ENCODE results near the gene CNGA3.

GRCh38 chr2:98433363-98433964 is 87.2 kb downstream of the CNGA3 start:
- TF ChIP-seq POLR2AphosphoS5 (IDR thresholded peaks at IDR 0.05; ENCODE audit: insufficient read depth, low read depth, low read length) = no peak
- no peak for TF ChIP-seq POLR2A (IDR thresholded peaks at IDR 0.05; ENCODE audit: low read depth, low read length)
- TF ChIP-seq CTCF (IDR thresholded peaks at IDR 0.05; ENCODE audit: extremely low read depth in 1 of 2, insufficient read depth in 1 of 2, low read depth in 1 of 2, low read length in 2 of 2) = no peak
- TF ChIP-seq MAX (IDR thresholded peaks at IDR 0.05; ENCODE audit: insufficient read depth, insufficient read length) = no peak
- no peak for TF ChIP-seq FOS (IDR thresholded peaks at IDR 0.05; ENCODE audit: borderline replicate concordance, insufficient read depth, low read length)
- no peak for TF ChIP-seq EZH2 (IDR thresholded peaks at IDR 0.05; ENCODE audit: borderline replicate concordance, low read depth, low read length, severe bottlenecking)
